IPS-18c (cell line): ENCODE measurements around the gene CDH13.

Experiments used
- H3K4me3 ChIP-seq: 2 replicates; pipeline ENCODE4 v1.7.0; 2013; ENCODE audit warnings: low read depth, mild to moderate bottlenecking, low read length, moderate library complexity; ENCODE audit not compliant: insufficient read depth
- H3K9me3 ChIP-seq: one replicate; pipeline ENCODE4 v1.6.1; 2013; ENCODE audit warnings: mild to moderate bottlenecking, low read length, moderate library complexity; ENCODE audit not compliant: control insufficient read depth, insufficient read depth

The CDH13 gene

GRCh38 chr16:82639666-82640336 is 13.0 kb downstream of the CDH13 start:
- H3K9me3 ChIP-seq, result no peaks in the 10 kb centered on the region

GRCh38 chr16:82641336-82641984 is 14.7 kb downstream of the CDH13 start:
- Histone ChIP-seq H3K4me3 (no peak overlapping the region), H3K9me3 (no peaks in the 10 kb centered on the region)

More at GRCh38 chr16:82639666-82640336, 13.0 kb downstream of the CDH13 start:
- no peak overlapping the region for H3K4me3 ChIP-seq

- Histone ChIP-seq H3K4me3 (no peak overlapping the region), H3K9me3 (no peaks in the 10 kb centered on the region)
Measured at GRCh38 chr16:82643136-82643535, 16.4 kb downstream of the CDH13 start.

GRCh38 chr16:82643936-82644630 is 17.3 kb downstream of the CDH13 start:
- Histone ChIP-seq H3K9me3 (no peaks in the 10 kb centered on the region), H3K4me3 (no peak overlapping the region)

GRCh38 chr16:82646504-82646903 is 19.7 kb downstream of the CDH13 start:
- Histone ChIP-seq H3K9me3 (no peaks in the 10 kb centered on the region), H3K4me3 (no peak overlapping the region)

- no peaks in the 10 kb centered on the region for H3K9me3 ChIP-seq
- H3K4me3 ChIP-seq, result no peak overlapping the region
Measured at GRCh38 chr16:82649766-82650165, 23.0 kb downstream of the CDH13 start.

GRCh38 chr16:82650804-82651203 is 24.0 kb downstream of the CDH13 start:
- Histone ChIP-seq H3K9me3 (no peaks in the 10 kb centered on the region), H3K4me3 (no peak overlapping the region)

- Histone ChIP-seq H3K9me3 (no peaks in the 10 kb centered on the region), H3K4me3 (no peak overlapping the region)
Measured at GRCh38 chr16:82651921-82652601, 25.3 kb downstream of the CDH13 start.

- Histone ChIP-seq H3K4me3 (no peak overlapping the region), H3K9me3 (no peaks in the 10 kb centered on the region)
Measured at GRCh38 chr16:82652826-82653225, 26.1 kb downstream of the CDH13 start.

GRCh38 chr16:82653550-82654511 is 27.1 kb downstream of the CDH13 start:
- H3K4me3 ChIP-seq, result no peak overlapping the region
- H3K9me3 ChIP-seq, result no peaks in the 10 kb centered on the region

- Histone ChIP-seq H3K4me3 (no peak overlapping the region), H3K9me3 (no peaks in the 10 kb centered on the region)
Measured at GRCh38 chr16:82655072-82655714, 28.4 kb downstream of the CDH13 start.

GRCh38 chr16:82655720-82656490 is 29.1 kb downstream of the CDH13 start:
- Histone ChIP-seq H3K9me3 (no peaks in the 10 kb centered on the region), H3K4me3 (no peak overlapping the region)

GRCh38 chr16:82657239-82657638 is 30.5 kb downstream of the CDH13 start:
- Histone ChIP-seq H3K9me3 (no peaks in the 10 kb centered on the region), H3K4me3 (no peak overlapping the region)

GRCh38 chr16:82657786-82658185 is 31.0 kb downstream of the CDH13 start:
- H3K9me3 ChIP-seq, result no peaks in the 10 kb centered on the region
- no peak overlapping the region for H3K4me3 ChIP-seq

GRCh38 chr16:82658796-82659195 is 32.0 kb downstream of the CDH13 start:
- H3K9me3 ChIP-seq, result no peaks in the 10 kb centered on the region
- no peak overlapping the region for H3K4me3 ChIP-seq
